GM19099 (cell line): ENCODE measurements around the gene CD96.

ENCODE experiments used
- POLR2A ChIP-seq: IDR thresholded peaks from 3 replicates; pipeline ENCODE4 v1.6.1; 2011; ENCODE audit warnings: low read depth; ENCODE audit not compliant: insufficient read length; ENCODE audit errors: extremely low read depth

CD96 gene

DNA sequence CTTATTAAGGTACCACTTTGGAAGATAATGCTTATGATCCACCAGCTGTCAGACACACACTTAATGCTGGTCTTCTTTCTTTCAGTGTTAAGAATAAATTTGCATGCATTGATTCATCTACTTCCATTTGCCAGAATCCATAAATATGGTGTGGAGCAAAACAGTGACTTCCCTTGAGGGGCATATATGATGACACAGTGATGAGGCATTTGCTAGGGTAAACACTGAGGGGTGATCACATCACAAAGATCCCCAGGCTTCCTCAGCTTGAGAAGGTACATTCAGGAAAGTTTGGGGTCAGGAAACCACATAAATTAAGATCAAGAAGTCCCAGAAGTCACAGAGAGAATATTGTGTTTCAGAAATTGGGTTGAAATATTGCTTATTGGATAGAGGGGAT, 63.0 kb downstream of the CD96 start:
- TF ChIP-seq POLR2A: no peak

GRCh38 chr3:111605493-111605892, 63.5 kb downstream of the CD96 start:
- TF ChIP-seq POLR2A: no peak

DNA sequence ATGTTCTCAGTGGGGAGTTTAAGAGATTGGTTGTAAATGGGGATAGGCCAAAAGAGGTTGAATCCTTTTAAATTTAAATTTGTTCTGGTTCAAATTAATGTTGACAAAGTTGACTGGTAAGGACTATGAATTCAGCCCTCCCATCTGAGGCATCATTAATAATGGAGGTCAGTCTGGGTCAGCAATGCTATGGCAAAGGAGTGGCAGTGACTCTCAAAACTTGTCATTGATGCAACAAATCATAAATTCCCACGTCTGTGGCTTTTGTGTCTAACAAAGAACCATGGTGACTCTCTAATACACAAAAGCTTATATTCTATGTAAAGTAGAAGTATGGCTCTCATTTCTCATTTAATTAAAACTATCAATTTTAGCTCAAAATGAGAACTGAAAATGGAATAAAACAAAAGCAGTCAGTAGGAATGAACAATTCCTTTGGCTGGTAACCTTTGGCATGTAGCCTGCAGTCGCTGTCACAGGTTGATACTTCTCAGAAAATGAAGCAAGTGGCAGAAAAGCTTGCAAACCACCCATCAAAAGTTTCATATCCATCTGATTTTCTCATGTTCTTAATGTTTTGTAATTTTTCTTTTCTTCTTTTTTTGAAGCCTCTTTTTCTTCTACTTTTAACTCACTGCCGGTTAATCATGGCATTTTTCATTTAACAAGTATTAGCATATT, 65.4 kb downstream of the CD96 start:
- no peak for TF ChIP-seq POLR2A

- no peak for TF ChIP-seq POLR2A
Observed at GRCh38 chr3:111608383-111608782, 66.4 kb downstream of the CD96 start.

- no peak for TF ChIP-seq POLR2A
Observed at GRCh38 chr3:111609700-111610099, 67.7 kb downstream of the CD96 start.

- TF ChIP-seq POLR2A: no peak
Observed at GRCh38 chr3:111610189-111610588, 68.2 kb downstream of the CD96 start.

GRCh38 chr3:111610612-111611054, 68.6 kb downstream of the CD96 start:
- TF ChIP-seq POLR2A: no peak

GRCh38 chr3:111613294-111613693, 71.3 kb downstream of the CD96 start:
- TF ChIP-seq POLR2A: no peak

- no peak for TF ChIP-seq POLR2A
Observed at GRCh38 chr3:111615880-111616279, 73.9 kb downstream of the CD96 start.

DNA sequence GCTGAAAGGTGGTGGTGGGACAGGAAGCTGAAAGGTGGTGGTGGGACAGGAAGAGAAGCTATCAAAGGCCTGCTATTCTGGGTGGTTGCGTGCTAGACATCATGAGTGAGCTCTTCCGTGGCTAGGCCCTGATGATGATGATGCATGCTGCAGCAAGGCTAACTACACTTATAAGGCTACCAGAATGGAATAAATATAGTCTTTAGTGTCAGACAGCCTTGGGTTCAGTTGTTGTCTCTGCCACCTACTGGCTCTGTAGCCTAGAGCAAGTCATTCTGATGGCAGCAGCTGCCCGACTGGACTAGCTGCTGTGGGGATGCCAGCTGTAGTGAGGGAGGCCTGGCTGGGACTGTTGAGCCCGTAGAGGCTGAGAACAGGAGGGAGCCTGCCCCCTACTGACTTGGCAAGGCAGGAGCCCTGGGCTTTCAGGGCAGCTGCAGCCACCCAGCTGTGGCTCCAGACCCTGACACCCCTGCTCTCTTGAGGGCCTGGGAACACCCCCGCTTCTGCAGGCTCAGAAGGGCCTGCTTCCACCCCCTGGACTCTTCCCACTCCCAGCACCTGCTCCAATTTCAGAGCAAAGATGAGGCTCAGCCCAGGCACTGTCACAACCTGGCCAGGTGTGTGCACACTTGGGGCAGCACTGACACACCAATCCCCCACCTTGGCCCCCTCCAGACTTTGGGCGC, 74.6 kb downstream of the CD96 start:
- TF ChIP-seq POLR2A: no peak

DNA sequence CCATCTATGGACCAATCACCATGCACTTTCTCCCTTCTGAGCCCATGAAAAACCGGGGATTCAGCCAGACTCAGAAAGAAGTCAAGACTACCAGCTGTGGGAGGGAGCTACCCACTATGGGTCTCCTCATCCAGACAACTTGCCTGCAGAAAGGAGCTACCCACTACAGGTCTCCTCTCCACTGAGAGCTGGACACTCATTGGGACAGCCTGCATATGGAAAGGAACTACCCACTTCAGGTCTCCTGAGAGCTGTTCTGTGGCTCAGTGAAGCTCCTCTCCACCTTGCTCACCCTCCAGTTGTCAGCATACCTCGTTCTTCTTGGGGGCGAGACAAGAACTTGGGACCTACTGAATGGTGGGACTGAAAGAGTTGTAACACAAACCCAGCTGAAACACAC, 75.4 kb downstream of the CD96 start:
- TF ChIP-seq POLR2A: no peak

DNA sequence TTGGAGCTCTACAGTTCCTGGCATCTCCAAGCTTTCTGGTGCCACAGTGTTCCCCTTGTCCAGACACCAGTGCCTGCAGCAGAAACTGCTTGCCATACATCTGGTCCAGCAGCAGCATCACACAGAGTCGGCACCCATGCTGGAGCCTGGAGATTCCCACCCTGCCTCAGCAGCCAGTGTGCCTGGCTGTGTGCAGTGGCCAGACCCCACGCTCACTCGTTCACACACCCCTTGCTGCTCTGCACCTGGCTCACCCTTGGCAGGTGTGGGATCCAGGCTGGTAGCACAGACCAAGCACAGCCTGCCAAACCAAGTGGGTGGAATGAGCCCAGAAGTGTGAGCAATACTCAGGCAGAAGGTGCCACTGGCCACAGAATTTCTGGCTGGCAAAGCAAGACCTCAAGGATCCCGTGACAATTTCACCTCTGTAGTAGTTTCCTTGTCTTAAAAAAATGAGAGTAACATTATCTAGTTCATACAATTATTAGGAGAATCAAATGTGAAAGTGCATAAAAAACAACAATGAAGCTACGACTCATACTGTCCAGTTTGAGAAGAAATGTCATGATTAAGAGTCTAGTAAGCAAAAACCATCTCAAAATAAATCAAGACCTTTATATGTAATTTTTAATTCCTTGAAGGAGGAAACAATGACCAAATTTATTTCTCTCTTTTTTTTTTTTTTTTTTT, 76.1 kb downstream of the CD96 start:
- no peak for TF ChIP-seq POLR2A

DNA sequence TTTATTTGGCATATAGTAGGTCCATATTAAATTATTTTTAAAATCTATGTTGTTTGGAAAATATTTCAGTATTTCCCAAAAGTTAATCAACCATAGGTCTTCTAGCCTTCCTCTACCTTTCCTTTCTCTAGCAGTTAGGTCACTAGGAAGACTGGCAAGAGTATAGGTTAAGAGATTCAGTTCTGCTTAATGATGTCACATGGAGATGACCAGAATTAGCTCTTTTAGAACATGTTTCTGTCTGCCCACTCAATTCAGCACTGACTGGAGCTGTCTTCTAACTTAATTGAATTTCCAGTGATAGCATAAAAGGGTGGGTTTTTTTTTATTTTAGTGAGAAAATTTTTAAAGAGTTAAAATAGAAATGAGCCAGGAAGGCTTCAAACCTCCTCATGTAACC, 76.9 kb downstream of the CD96 start:
- TF ChIP-seq POLR2A: no peak

DNA sequence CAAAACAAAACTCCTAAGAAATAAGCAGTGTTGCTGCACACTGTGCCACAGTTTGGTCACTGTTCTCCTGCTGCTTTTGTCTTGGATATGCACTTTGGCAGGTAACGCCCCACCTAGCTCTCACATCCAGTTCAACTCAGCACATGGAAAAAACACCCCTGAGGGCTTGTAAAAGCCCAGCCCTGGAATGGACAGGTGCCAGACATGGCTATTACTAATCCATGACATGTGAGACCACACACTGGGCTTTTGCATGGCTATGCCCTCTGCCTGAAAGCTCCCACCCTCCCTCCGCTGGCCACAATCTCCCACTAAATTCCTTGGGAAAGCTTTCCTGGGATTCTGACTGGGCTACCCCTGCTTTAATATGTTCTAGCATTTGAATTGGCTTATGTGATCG, 77.8 kb downstream of the CD96 start:
- no peak for TF ChIP-seq POLR2A

- no peak for TF ChIP-seq POLR2A
Observed at GRCh38 chr3:111621535-111621934, 79.5 kb downstream of the CD96 start.

DNA sequence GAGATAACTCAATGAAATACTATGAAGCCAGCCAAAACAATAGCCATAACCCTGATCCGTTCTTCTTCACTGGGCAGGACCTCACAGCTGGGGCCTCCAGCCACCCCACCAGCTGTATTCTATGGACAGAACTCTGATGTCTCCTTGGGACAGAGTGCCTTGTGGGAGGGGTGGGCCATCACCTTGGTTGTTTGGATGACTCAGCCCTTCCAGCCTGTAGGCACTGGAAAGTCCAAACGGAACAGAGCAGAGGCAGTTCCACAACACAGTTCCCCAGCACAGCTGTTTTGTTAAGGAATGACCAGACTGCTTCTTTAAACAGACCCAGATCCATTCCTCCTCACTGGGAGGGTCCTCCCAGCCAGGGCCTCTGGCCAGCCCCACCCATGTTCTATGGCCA, 85.1 kb downstream of the CD96 start:
- TF ChIP-seq POLR2A: no peak
